GM18520 (cell line): ENCODE measurements around the gene RFX6.

Experiments
- ATAC-seq: cut with Tn5 transposase; IDR thresholded peaks from one replicate; pipeline ENCODE4 v1.9.1; 2021; ENCODE audit not compliant: unreplicated experiment

Gene RFX6

DNA sequence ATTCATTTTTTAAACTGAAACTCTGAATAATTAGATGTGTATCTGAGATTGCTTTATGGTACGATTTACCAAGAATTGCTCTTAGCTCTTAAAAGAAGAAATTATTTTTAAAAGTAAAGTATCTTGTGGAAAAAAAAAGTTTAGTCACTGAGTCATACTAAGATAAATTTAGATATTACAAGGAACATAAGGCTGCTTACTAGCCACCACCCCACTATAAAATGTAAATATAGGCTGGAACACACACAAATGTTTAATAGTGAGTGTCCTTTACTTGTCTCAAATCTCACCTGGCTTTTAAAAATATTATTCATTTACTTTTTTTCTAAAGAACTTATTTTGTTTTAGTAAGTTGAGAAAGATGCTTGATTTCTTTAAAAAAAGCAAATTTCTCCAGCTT, 17.6 kb downstream of the RFX6 start:
- no peak for ATAC-seq

DNA sequence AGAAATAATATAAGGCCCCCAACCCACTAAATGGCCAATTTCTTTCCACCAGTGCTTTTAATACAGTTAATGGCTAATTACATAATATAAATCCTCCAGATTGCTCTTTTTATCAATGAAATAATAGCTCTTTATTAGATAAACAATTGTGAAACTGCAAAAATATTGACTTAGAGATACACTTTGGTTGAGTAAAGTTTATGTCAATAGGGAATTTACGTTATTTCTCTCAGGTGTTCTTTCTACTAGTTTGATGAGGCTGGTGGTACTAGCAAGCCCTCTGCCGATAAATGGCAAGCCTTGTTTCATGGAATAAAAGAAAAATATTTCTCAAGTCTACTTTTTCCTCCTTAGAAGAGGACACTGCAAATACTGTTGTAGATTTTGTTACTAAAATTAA, 18.9 kb downstream of the RFX6 start:
- ATAC-seq = no peak

GRCh38 chr6:116902634-116903033, 25.6 kb downstream of the RFX6 start:
- no peak for ATAC-seq

- ATAC-seq = no peak
Observed at GRCh38 chr6:116922853-116923548, 46.0 kb downstream of the RFX6 start.

DNA sequence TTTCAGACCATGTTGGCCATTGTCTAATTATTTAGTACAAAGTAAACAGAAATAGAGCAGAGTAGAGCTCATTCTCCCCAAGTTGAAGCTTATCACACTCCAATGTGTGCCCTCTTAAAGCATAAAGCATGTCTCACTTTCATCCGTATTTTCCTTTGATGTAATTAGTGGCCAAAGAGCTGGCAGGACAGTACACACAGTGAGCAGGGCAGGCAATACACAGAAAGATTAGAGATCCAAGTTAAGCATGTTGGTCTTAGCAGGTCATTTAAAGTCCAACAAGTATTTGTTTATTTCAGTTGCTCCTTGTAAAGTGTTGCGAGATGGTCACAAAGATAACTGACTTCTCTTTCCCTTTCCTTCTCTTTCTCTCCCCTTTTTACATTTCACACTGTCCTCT, 47.2 kb downstream of the RFX6 start:
- no peak for ATAC-seq

- ATAC-seq = no peak
Observed at GRCh38 chr6:116925088-116925794, 48.2 kb downstream of the RFX6 start.

- ATAC-seq = no peak
Observed at GRCh38 chr6:116928677-116929076, 51.6 kb downstream of the RFX6 start.

- no peak for ATAC-seq
Observed at GRCh38 chr6:116929825-116930224, 52.8 kb downstream of the RFX6 start.

DNA sequence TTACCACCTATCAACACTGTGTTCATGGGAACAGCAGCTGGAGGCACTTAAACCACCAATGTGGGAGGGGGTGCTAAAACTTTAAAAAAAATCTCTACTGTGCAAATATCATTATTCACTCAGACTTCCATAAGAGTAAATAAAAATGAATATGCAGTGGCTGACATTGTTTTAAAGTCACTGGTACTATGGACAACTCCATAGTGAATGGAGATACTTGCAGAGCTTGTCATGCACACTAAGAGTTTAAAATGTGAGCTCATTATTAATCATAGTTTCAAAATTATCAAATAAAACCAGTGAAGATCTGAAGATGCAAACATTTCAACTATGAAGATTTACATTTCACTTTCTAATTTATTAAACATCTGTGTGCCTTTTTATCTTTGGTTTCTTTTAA, 54.4 kb downstream of the RFX6 start:
- ATAC-seq = no peak

DNA sequence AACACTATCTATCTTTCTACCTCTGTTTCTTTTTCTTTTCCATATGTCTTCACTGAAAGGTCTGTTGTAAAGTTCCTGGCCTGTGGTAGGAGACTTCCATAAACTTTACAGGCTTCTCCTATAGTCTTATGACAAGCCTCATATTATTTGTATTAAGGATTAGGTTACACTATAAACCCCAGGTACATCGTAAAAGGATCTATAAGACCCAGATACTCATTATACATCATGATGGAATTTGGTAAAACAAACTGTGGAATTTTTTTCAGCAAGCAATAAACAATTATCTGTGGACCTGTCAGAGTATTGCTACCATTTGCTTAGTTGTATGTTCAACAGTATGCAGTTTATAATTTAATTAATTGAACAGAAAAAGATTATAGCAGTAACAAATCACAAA, 55.5 kb downstream of the RFX6 start:
- no peak for ATAC-seq

GRCh38 chr6:116933485-116933884, 56.4 kb downstream of the RFX6 start:
- no peak for ATAC-seq

DNA sequence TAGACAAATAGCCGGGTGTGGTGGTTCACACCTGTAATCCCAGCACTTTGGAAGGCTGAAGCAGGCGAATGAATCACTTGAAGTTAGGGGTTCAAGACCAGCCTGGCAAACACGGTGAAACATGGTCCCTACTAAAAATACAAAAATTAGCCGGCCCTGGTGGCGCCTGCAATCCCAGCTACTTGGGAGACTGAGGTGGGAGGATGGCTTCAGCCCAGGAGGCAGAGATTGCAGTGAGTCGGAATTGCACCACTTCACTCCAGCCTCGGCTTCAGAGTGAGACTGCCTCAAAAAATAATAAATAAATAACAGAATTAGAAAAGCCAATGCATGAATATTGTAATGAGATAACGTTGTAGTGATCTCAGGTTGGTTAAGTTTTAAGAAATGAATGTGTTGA, 61.3 kb downstream of the RFX6 start:
- no peak for ATAC-seq

DNA sequence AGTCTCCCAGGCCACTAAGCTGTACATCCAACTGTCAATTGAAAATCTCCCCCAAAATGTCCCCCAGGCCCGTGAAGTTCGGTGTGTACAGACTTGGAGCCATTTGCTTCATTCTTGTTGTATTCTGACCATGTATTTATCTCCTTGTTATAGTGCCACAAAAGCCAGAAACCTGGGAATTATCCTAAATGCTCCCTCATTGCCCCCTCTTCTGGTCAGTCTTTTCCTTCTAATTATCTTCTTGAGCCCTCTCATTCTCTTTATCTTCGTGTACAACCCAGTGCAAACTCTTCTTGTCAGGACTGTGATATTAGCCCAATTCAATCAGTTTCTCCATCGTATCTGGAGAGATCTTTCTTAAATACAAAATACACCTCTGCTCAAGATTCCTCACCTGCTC, 64.7 kb downstream of the RFX6 start:
- ATAC-seq = no peak

DNA sequence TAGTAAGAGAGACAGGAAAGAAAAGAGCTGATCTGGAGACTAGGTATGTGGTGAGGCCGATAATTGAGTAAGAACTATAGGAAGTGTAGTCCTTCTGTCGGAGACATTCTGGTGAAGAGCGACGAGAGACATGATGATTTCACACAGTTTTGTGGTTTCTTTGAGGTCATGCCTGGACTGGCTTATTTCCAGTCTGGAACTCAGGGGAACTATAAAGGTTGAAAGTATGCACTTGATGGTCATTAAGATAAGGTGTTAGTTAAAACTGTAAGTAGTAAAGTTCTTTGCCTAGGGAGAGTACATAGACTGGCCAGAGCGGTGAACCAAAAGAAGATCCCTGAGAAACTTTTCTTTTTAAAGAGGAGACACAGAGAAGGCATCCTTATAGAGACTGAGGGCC, 68.8 kb downstream of the RFX6 start:
- ATAC-seq = no peak

DNA sequence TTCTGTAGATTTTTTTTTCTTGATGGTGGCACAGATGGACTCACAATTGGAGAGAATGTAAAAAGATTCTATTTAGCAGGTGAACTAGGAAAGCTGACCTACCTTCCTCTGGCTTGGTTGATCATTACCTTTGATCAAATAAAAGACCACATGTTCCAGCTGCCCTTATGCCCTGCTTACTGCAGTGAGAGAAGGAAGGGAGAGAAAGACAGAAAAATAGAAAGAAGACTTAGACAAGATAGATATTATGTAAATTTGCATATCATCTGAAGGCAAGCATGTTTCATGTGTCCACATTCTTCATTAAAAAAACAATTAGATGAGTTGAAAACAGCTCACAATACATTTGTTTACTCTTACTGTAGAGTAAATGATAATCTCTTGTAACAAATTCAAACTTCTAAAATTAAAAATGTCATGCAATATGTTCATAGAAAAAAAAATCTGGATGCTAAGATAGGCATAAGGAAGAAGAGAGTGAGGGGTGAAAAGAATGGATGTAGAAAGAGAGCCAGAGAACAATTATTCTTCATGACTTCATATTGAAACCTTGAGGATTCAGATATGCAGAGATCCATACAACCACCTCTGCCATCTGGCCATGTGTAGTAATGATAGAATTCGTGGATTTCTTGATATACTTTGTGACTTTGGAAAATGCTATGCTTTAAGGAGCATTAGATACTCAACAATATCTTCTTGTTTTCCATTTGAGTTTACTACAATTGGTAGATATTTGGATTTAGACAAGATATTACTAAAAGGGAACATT, 71.7 kb downstream of the RFX6 start:
- ATAC-seq = no peak

- no peak for ATAC-seq
Observed at GRCh38 chr6:116949964-116950363, 72.9 kb downstream of the RFX6 start.

DNA sequence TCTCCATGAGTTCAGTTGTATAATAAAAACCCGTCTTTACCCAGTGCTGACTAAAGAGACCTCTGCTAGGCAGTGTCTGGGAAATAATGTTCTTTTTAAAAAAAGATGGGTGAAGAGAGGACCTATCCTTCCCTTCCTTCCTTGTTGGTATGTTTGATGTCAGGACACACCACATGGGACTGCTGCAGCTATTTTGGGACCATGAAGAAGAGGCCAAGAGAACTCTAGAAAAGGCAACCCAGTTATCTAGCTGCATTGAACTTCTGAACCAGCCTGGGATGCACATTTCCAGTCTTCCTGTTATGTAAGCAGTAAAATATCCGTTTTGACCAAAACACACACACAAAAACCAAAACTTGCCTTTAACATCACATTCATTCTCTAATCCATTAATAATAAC, 77.3 kb downstream of the RFX6 start:
- ATAC-seq = no peak

- ATAC-seq = no peak
Observed at GRCh38 chr6:116954938-116955337, 77.9 kb downstream of the RFX6 start.

DNA sequence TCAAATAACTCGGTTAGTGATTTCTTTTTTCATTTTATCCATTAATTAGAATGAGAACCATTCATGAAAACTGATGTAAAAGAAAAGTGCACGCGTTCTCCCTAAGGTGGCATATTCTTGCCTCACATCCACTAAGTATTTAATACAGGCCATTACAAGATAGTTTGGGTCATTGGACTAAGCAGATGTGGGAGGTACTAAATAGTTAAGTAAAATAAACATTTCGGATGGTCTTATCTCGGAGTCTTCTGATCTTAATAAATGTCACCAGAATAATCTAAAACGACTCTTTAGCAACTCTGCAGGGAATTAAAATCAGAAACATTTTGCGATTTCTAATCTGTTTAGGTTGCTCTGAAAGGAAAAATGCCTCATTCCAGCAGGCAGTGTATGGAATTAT, 78.7 kb downstream of the RFX6 start:
- no peak for ATAC-seq

GRCh38 chr6:116963972-116964371, 86.9 kb downstream of the RFX6 start:
- ATAC-seq = no peak

DNA sequence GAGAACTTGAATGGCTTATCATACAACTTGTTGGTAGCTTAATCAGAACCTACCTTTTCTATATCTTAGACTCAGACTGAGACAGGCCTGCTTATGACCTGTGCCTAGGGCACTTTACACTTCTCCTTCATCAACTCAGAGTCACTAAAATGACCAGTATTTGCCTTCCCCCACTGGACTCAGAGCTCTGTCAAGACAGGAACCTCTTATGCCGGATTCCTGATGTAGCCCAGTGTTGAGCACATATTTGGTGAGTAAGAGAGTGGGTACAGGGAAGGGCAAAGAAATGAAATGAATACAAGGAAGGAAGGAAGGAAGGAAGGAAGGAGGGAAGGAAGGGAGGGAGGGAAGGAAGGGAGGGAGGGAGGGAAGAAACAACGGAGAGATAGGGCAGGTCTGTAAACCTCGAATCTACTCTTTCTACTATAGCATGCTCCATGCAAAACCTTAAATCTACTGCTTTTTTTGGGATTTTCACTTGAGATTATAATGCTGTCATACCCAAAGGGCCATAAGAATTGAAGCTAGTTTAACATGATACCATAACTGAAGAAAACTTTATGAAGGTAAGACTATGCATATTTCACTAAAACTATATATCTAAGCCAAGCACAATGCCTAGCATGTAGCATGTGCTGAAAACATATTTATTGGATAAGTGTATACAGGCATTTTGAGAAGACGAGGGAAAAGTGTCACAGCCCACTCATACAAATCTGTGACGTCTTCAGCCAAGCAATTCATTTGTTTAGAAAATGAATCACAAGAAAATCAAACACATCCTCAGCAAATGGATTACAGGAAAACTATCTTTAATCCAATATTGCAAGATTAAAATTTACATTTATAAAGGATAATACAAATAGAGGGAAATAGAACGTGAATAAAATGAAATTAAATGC, 89.9 kb downstream of the RFX6 start:
- no peak for ATAC-seq
